Endothelial cell of umbilical vein (primary cell): ENCODE measurements around the gene ZDHHC9. TPM values are rescaled to one million over a fixed set of nuclear protein-coding genes. Genes with fewer than 3 reads are reported as not detected.

ENCODE experiments used
- BruUV-seq: library from RNA; stranded (reverse); fragments of 400-500 nt; replicated peaks from 2 replicates; lab custom pipeline; 2021; lab: Mats Ljungman, UMichigan
- CTCF ChIA-PET: fragments of 300-600, 350-600 bp; sonication (Branson Sonifier 250); formaldehyde crosslinking; loops from one replicate; lab custom pipeline; 2021; ENCODE audit warnings: antibody characterized with exemption, inconsistent platforms; lab: Charles Lee
- POLR2A ChIA-PET: fragments of 300-600, 350-600 bp; sonication (Branson Sonifier 250); formaldehyde crosslinking; loops from one replicate; lab custom pipeline; 2021; ENCODE audit warnings: antibody characterized with exemption, inconsistent platforms; lab: Charles Lee
- DNase-seq: peaks from one replicate; pipeline ENCODE4 v3.0.0-alpha.2; 2011; ENCODE audit warnings: low read depth, low spot score
- FAIRE-seq: peaks from 2 replicates; lab custom pipeline; 2011; peaks lifted over from hg19 to GRCh38; lab: Jason Lieb, UNC
- H2AFZ ChIP-seq: 2 replicates; pipeline ENCODE4 v1.6.0; 2012; ENCODE audit warnings: low read depth, low read length, control low read depth, inconsistent platforms
- H3K27ac ChIP-seq: 2 replicates; pipeline ENCODE4 v1.5.1; 2011; ENCODE audit warnings: low read depth, mild to moderate bottlenecking, control low read depth, low read length, moderate library complexity; ENCODE audit not compliant: insufficient read depth
- H3K27me3 ChIP-seq, 2 experiments: 2 replicates each; pipeline versions ENCODE4 v1.6.0 to v1.6.1; 2011; ENCODE audit warnings: low read length in 2 of 2, mixed read lengths in 1 of 2; ENCODE audit not compliant: control insufficient read depth in 2 of 2, insufficient read depth in 2 of 2
- H3K36me3 ChIP-seq, 2 experiments: 2 replicates in 1 of 2; 3 replicates in 1 of 2; pipeline ENCODE4 v1.5.1; 2011; ENCODE audit warnings: low read length in 2 of 2, mild to moderate bottlenecking in 1 of 2, moderate library complexity in 1 of 2; ENCODE audit not compliant: control insufficient read depth in 2 of 2, insufficient read depth in 2 of 2; ENCODE audit errors: extremely low read depth in 1 of 2
- H3K4me1 ChIP-seq: 3 replicates; pipeline ENCODE4 v1.5.1; 2011; ENCODE audit warnings: mild to moderate bottlenecking, low read length; ENCODE audit not compliant: control insufficient read depth, insufficient read depth; ENCODE audit errors: extremely low read depth
- H3K4me2 ChIP-seq: 2 replicates; pipeline ENCODE4 v1.6.1; 2011; ENCODE audit warnings: low read length, control low read depth, mixed read lengths; ENCODE audit not compliant: insufficient read depth
- H3K4me3 ChIP-seq, 3 experiments: fragments of 200-600 bp in 1 of 3; sonication (generic), shearing (Covaris generic) in 1 of 3; replicated peaks in 1 of 3; 2 replicates each; pipeline ENCODE4 v1.5.1; 2011 to 2016; ENCODE audit warnings: control low read depth in 3 of 3, low read length in 3 of 3, mild to moderate bottlenecking in 2 of 3, inconsistent platforms in 1 of 3, low read depth in 1 of 3, moderate library complexity in 1 of 3; ENCODE audit not compliant: insufficient read depth in 1 of 3
- H3K79me2 ChIP-seq: 2 replicates; pipeline ENCODE4 v1.6.0; 2012; ENCODE audit warnings: low read length, inconsistent platforms; ENCODE audit not compliant: control insufficient read depth, insufficient read depth
- H3K9ac ChIP-seq: replicated peaks from 2 replicates; pipeline ENCODE3; 2011; ENCODE audit warnings: low read length, control low read depth; ENCODE audit not compliant: insufficient read depth; ENCODE audit errors: extremely low read depth
- H3K9me1 ChIP-seq: replicated peaks from 3 replicates; pipeline ENCODE4 v1.6.0; 2011; ENCODE audit warnings: mild to moderate bottlenecking, low read length; ENCODE audit not compliant: control insufficient read depth, insufficient read depth; ENCODE audit errors: extremely low read depth
- H3K9me3 ChIP-seq: replicated peaks from 2 replicates; pipeline ENCODE4 v1.5.1; 2012; ENCODE audit warnings: low read length, inconsistent platforms; ENCODE audit not compliant: control insufficient read depth, insufficient read depth
- H4K20me1 ChIP-seq: replicated peaks from 2 replicates; pipeline ENCODE3; 2011; ENCODE audit warnings: mild to moderate bottlenecking, low read length; ENCODE audit not compliant: control insufficient read depth, insufficient read depth; ENCODE audit errors: extremely low read depth
- EZH2 ChIP-seq: IDR thresholded peaks from 2 replicates; pipeline ENCODE4 v1.6.1; 2012; ENCODE audit warnings: borderline replicate concordance, low read depth, mild to moderate bottlenecking, moderate library complexity, low read length, inconsistent platforms; ENCODE audit not compliant: severe bottlenecking
- FOS ChIP-seq: IDR thresholded peaks from 2 replicates; pipeline ENCODE4 v1.6.1; 2011; ENCODE audit warnings: mild to moderate bottlenecking, low read length, moderate library complexity, borderline replicate concordance; ENCODE audit not compliant: insufficient read depth
- GATA2 ChIP-seq: IDR thresholded peaks from 2 replicates; pipeline ENCODE4 v1.7.0; 2011; ENCODE audit warnings: low read depth, mild to moderate bottlenecking, moderate library complexity, mixed read lengths, low read length; ENCODE audit not compliant: insufficient read length, insufficient read depth
- JUN ChIP-seq: IDR thresholded peaks from 2 replicates; pipeline ENCODE4 v1.6.1; 2011; ENCODE audit warnings: borderline replicate concordance, low read depth; ENCODE audit not compliant: insufficient read length, insufficient read depth
- MYC ChIP-seq: IDR thresholded peaks from one replicate; pipeline ENCODE4 v1.6.1; 2011; ENCODE audit warnings: mild to moderate bottlenecking, low read depth, low read length
- POLR2A ChIP-seq: IDR thresholded peaks from 2 replicates; pipeline ENCODE4 v1.6.1; 2012; ENCODE audit warnings: low read depth, mild to moderate bottlenecking, control low read depth, low read length
- POLR2AphosphoS5 ChIP-seq: IDR thresholded peaks from 2 replicates; pipeline ENCODE4 v1.6.1; 2012; ENCODE audit warnings: low read depth, mild to moderate bottlenecking, control low read depth, low read length, moderate library complexity; ENCODE audit not compliant: insufficient read depth
- dilution Hi-C: fragments of 300-500 bp; cut with MboI; formaldehyde crosslinking; loops from one replicate; pipeline ENCODE4 v1.15.0; 2019; ENCODE audit warnings: low sequenced_read_pairs; ENCODE audit not compliant: extremely low pct_ligation_motif_present
- intact Hi-C: fragments of 100-400 bp; cut with micrococcal nuclease; formaldehyde crosslinking; loops from one replicate; pipeline ENCODE4 v1.10.0; 2022
- polyA plus RNA-seq, 4 experiments: library from polyadenylated mRNA; depleted of rRNA in 3 of 4; stranded (reverse) in 3 of 4; unstranded in 1 of 4; fragments of >200 nt; gene quantifications; 2 replicates each; pipeline versions ENCODE4 v1.2.1 to v1.2.3, GENCODE V29; 2011 to 2012; ENCODE audit warnings: missing spikeins in 1 of 4
- total RNA-seq: library from RNA; stranded (reverse); gene quantifications from 2 replicates; pipeline ENCODE4 v1.2.3, GENCODE V29; 2021
- TF ChIP-seq, protein P1 (sequence below), 2 donors: IDR thresholded peaks; 1 replicate in 1 of 2; 2 replicates in 1 of 2; pipeline ENCODE4 v1.5.1; 2011; ENCODE audit warnings: low read length in 2 of 2, mild to moderate bottlenecking in 2 of 2, moderate library complexity in 2 of 2, control low read depth in 1 of 2, inconsistent platforms in 1 of 2, low read depth in 1 of 2; ENCODE audit not compliant: insufficient read depth in 1 of 2; ENCODE audit errors: extremely low read depth in 1 of 2
- TF ChIP-seq, protein P2 (sequence below): IDR thresholded peaks from 2 replicates; pipeline ENCODE4 v1.6.1; 2011; ENCODE audit not compliant: insufficient read depth, insufficient read length

The ZDHHC9 gene
- total and polyA plus RNA-seq, 2 donors (not counting 3 experiments of a cell fraction or from before 2014, with no cell fraction given): 27.4 to 33.6 TPM

DNA sequence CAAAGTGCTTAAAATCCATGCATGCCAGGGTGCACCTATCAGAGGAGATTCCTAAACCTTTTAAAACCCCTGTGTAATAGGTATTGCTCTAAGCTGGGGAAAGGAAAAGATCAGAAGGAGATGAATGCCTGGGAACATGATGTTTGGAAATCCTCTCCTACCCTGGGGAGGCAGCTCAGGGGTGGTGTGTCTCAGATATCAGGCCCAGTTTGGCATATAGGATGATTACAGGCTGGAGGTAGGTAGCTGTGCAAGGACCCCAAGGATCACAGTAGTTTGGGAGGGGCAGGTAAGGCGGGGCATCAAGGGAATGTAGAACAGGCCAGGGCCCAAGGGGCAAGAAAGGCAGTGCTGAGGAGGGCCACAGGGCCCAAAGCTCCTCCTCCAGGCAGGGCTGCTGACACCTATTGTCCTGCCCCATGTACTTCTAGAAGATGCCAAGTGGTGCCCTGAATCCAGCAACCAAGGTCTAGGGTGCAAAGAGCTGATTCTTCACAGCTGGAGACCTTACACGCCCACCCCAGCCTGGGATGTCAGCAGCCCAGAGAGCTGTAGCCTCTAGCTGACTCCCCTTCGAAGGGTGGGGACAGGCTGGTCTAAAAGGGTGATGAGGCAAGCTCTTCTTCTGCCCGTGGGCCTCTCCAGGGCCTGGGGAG lies 46.3 kb downstream of the ZDHHC9 start:
- H2AFZ ChIP-seq: no peak overlapping the region
- TF ChIP-seq FOS (no peak), MYC (no peak), EZH2 (no peak), JUN (no peak), POLR2AphosphoS5 (no peak), POLR2A (no peak), GATA2 (no peak)
- TF ChIP-seq, protein P1, sequence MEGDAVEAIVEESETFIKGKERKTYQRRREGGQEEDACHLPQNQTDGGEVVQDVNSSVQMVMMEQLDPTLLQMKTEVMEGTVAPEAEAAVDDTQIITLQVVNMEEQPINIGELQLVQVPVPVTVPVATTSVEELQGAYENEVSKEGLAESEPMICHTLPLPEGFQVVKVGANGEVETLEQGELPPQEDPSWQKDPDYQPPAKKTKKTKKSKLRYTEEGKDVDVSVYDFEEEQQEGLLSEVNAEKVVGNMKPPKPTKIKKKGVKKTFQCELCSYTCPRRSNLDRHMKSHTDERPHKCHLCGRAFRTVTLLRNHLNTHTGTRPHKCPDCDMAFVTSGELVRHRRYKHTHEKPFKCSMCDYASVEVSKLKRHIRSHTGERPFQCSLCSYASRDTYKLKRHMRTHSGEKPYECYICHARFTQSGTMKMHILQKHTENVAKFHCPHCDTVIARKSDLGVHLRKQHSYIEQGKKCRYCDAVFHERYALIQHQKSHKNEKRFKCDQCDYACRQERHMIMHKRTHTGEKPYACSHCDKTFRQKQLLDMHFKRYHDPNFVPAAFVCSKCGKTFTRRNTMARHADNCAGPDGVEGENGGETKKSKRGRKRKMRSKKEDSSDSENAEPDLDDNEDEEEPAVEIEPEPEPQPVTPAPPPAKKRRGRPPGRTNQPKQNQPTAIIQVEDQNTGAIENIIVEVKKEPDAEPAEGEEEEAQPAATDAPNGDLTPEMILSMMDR (IDR thresholded peaks at IDR 0.05; ENCODE audit: extremely low read depth in 1 of 2, insufficient read depth in 1 of 2, low read depth in 1 of 2, low read length in 2 of 2): no peak
- TF ChIP-seq, protein P2, sequence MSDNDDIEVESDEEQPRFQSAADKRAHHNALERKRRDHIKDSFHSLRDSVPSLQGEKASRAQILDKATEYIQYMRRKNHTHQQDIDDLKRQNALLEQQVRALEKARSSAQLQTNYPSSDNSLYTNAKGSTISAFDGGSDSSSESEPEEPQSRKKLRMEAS: no peak
- intact Hi-C loops (no loop called here), dilution Hi-C loops (no loop called here)
- no peaks in the 10 kb centered on the region for H3K9me1 ChIP-seq
- H3K4me2 ChIP-seq: no peak overlapping the region
- H3K36me3 ChIP-seq: no peaks in the 10 kb centered on the region
- FAIRE-seq (peak; percentile 47), DNase-seq (no peak)
- H3K9ac ChIP-seq: no peak overlapping the region
- BruUV-seq: no TSS peak
- H3K27ac ChIP-seq: no peak overlapping the region
- H3K4me3 ChIP-seq: no peak overlapping the region
- H3K4me1 ChIP-seq: no peaks in the 10 kb centered on the region
- POLR2A ChIA-PET: no interaction called here
- H3K9me3 ChIP-seq: no peaks in the 10 kb centered on the region
- H3K79me2 ChIP-seq: no peaks in the 10 kb centered on the region
- no peaks in the 10 kb centered on the region for H3K27me3 ChIP-seq
- no peaks in the 10 kb centered on the region for H4K20me1 ChIP-seq
- CTCF ChIA-PET: interaction anchor here (1.5 kb wide), 1 partner anchor 25 kb away, joined by 5 read pairs; no protein-coding TSS in a partner anchor
